Measurements from ENCODE around the gene SPRR5.

- TF ChIP-seq EZH2 (IDR thresholded peaks at IDR 0.05; ENCODE audit: low read depth, unreplicated experiment) = no peak
- TF ChIP-seq POLR2AphosphoS5 (IDR thresholded peaks at IDR 0.05; ENCODE audit: low read depth) = no peak
- no peak for TF ChIP-seq CTCF (conservative IDR thresholded peaks at IDR 0.05; ENCODE audit: low read depth in 2 of 2)
- no peak for TF ChIP-seq NANOG (IDR thresholded peaks at IDR 0.05; ENCODE audit: borderline replicate concordance)
- no peak for TF ChIP-seq JUNB (IDR thresholded peaks at IDR 0.05; ENCODE audit: unreplicated experiment)
- no peak for TF ChIP-seq ETS1 (IDR thresholded peaks at IDR 0.05)
- TF ChIP-seq EZH2phosphoT487 (IDR thresholded peaks at IDR 0.05; ENCODE audit: unreplicated experiment) = no peak
- no peak for TF ChIP-seq REST (IDR thresholded peaks at IDR 0.05; ENCODE audit: unreplicated experiment)
- no peak for TF ChIP-seq ZNF114 (CRISPR knock-in tag; IDR thresholded peaks at IDR 0.05)
- no peak for TF ChIP-seq CREB1 (CRISPR knock-in tag; IDR thresholded peaks at IDR 0.05; ENCODE audit: low read depth)
- TF ChIP-seq STAT1 (IDR thresholded peaks at IDR 0.05; ENCODE audit: unreplicated experiment) = no peak
- no peak for TF ChIP-seq ZNF331 (CRISPR knock-in tag; IDR thresholded peaks at IDR 0.05; ENCODE audit: low read depth)
Measured at GRCh38 chr1:152912900-152913299, 34.1 kb upstream of the SPRR5 start.

Data from GM23338 (cell line).